PFSK-1 (cell line): Measurements from ENCODE around the gene PCSK4.

ENCODE experiments used
- TAF1 ChIP-seq: IDR thresholded peaks from 2 replicates; pipeline ENCODE4 v1.6.1; 2012; ENCODE audit warnings: low read length, control low read depth, borderline replicate concordance; ENCODE audit not compliant: insufficient read depth
- TF ChIP-seq, protein P1 (sequence below), 2 experiments: IDR thresholded peaks; 2 replicates each; pipeline versions ENCODE4 v1.6.1 to v1.8.0; 2011 to 2012; ENCODE audit warnings: low read depth in 2 of 2, low read length in 2 of 2, control low read depth in 1 of 2, inconsistent platforms in 1 of 2, mild to moderate bottlenecking in 1 of 2, moderate library complexity in 1 of 2; ENCODE audit not compliant: insufficient read depth in 1 of 2

GRCh38 chr19:1522838-1523237 is 32.7 kb upstream of the PCSK4 start:
- no peak for TF ChIP-seq TAF1
- TF ChIP-seq, protein P1, sequence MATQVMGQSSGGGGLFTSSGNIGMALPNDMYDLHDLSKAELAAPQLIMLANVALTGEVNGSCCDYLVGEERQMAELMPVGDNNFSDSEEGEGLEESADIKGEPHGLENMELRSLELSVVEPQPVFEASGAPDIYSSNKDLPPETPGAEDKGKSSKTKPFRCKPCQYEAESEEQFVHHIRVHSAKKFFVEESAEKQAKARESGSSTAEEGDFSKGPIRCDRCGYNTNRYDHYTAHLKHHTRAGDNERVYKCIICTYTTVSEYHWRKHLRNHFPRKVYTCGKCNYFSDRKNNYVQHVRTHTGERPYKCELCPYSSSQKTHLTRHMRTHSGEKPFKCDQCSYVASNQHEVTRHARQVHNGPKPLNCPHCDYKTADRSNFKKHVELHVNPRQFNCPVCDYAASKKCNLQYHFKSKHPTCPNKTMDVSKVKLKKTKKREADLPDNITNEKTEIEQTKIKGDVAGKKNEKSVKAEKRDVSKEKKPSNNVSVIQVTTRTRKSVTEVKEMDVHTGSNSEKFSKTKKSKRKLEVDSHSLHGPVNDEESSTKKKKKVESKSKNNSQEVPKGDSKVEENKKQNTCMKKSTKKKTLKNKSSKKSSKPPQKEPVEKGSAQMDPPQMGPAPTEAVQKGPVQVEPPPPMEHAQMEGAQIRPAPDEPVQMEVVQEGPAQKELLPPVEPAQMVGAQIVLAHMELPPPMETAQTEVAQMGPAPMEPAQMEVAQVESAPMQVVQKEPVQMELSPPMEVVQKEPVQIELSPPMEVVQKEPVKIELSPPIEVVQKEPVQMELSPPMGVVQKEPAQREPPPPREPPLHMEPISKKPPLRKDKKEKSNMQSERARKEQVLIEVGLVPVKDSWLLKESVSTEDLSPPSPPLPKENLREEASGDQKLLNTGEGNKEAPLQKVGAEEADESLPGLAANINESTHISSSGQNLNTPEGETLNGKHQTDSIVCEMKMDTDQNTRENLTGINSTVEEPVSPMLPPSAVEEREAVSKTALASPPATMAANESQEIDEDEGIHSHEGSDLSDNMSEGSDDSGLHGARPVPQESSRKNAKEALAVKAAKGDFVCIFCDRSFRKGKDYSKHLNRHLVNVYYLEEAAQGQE (IDR thresholded peaks at IDR 0.05; ENCODE audit: insufficient read depth in 1 of 2, low read depth in 2 of 2, low read length in 2 of 2), result no peak
